ENCODE results near the gene PPP1R8.
A peak's percentile ranks its signal among the peaks of the same experiment; 100 is the strongest.

The PPP1R8 gene

DNA sequence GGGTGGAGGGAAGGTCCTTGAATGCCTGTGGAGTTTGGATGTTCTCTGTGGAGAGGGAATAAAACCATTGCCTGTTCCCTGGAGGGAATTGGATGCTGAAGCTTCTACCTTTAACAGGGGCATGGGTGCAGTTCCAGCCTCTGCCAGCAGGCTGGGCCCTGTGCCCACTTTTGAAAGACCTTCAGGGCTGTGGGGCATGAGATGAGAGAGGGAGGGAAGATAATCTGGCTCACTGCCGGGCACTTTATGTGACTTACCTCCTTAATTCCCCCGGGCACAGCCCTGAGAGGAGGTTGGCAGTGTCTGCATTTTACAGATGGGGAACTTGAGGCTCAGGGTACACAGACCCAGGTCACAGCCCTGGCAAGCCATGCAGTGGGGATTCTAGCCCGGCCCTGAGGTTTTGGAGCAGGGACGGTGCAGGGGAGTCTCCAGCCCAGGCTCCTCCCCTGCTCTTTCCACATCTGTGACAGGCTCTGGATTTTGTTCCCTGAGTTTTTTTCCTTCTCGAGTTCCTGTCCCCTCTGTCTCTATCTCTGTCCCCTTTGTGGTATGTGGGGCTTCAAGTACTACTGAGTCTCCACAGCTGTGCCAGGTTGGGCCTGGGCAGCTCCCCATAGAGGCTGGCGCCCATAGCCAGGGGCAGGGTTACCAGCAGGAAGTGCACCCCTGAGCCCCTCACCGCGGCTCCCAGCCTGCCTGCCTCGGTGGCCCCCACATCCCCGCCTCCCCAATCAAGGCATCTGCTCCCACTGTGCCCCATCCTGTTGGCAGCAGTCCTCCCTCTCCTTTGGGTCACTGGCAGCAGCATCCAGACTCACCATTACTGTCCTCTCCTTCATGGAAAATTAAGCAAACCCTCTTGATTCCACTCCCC lies 27.7 kb downstream of the PPP1R8 start:
- H3K14ac ChIP-seq (ENCODE audit: low read length in 2 of 2) = no peak overlapping the region
- peak overlapping the region; percentile 32 for H2AFZ ChIP-seq (ENCODE audit: low read depth, low read length)
- no peaks in the 10 kb centered on the region for H3K27me3 ChIP-seq (ENCODE audit: control insufficient read depth in 1 of 2, insufficient read depth in 1 of 2, low read length in 2 of 2)
- no peaks in the 10 kb centered on the region for H3K9me3 ChIP-seq (ENCODE audit: control insufficient read depth, low read length)
- H4K8ac ChIP-seq (ENCODE audit: low read length) = no peak overlapping the region
- H3K23ac ChIP-seq (ENCODE audit: low read length in 2 of 2) = no peak overlapping the region
- H2BK120ac ChIP-seq (ENCODE audit: low read depth, low read length) = no peak overlapping the region
- H3K4me2 ChIP-seq (ENCODE audit: low read length, poor library complexity, severe bottlenecking) = no peak overlapping the region
- no peaks in the 10 kb centered on the region for H3K79me1 ChIP-seq (replicated peaks; ENCODE audit: low read length, poor library complexity, severe bottlenecking)
- no peaks in the 10 kb centered on the region for H3K36me3 ChIP-seq (ENCODE audit: control insufficient read depth in 1 of 2, insufficient read depth in 2 of 2, low read depth in 1 of 2, low read length in 2 of 2)
- peak overlapping the region; percentile 84 for H4K91ac ChIP-seq (ENCODE audit: low read length)
- no peak overlapping the region for H3K4ac ChIP-seq (ENCODE audit: low read depth in 1 of 2, low read length in 2 of 2)
- 65% methylated on average over 10 of the region's 10 CpGs for WGBS
- H2AK5ac ChIP-seq (ENCODE audit: low read length, severe bottlenecking) = no peak overlapping the region
- peak overlapping the region in 1 of 2 experiments; percentile 29 for H2BK12ac ChIP-seq (ENCODE audit: low read length in 2 of 2)
- H3K27ac ChIP-seq (ENCODE audit: low read length, poor library complexity, severe bottlenecking) = no peak overlapping the region
- peak overlapping the region in 1 of 2 experiments; percentile 11 for H3K4me3 ChIP-seq (ENCODE audit: insufficient read depth in 1 of 2, low read depth in 1 of 2, low read length in 2 of 2)
- H3K4me1 ChIP-seq (ENCODE audit: control insufficient read depth, insufficient read depth, low read depth, low read length) = peaks cover 12% of the 10 kb centered on the region
- H3K9ac ChIP-seq (ENCODE audit: low read length) = peak overlapping the region; percentile 67
- DNase-seq = peak; percentile 80
- H3K18ac ChIP-seq (ENCODE audit: low read depth in 1 of 2, low read length in 2 of 2) = no peak overlapping the region
- H2BK5ac ChIP-seq (ENCODE audit: low read depth, low read length, poor library complexity, severe bottlenecking) = no peak overlapping the region
- H2BK15ac ChIP-seq (ENCODE audit: low read depth, poor library complexity, severe bottlenecking) = peak overlapping the region; percentile 41

GRCh38 chr1:27858949-27859576 lies 28.5 kb downstream of the PPP1R8 start:
- Histone ChIP-seq H3K79me1 (replicated peaks; ENCODE audit: low read length, poor library complexity, severe bottlenecking) (no peaks in the 10 kb centered on the region), H3K9ac (ENCODE audit: low read length) (peak overlapping the region; percentile 67), H3K23ac (ENCODE audit: low read length in 2 of 2) (no peak overlapping the region), H2BK15ac (ENCODE audit: low read depth, poor library complexity, severe bottlenecking) (no peak overlapping the region), H2BK5ac (ENCODE audit: low read depth, low read length, poor library complexity, severe bottlenecking) (no peak overlapping the region), H2BK120ac (ENCODE audit: low read depth, low read length) (no peak overlapping the region), H3K4me2 (ENCODE audit: low read length, poor library complexity, severe bottlenecking) (no peak overlapping the region), H3K4me1 (ENCODE audit: control insufficient read depth, insufficient read depth, low read depth, low read length) (peaks cover 15% of the 10 kb centered on the region), H2BK12ac (ENCODE audit: low read length in 2 of 2) (no peak overlapping the region), H3K27me3 (ENCODE audit: control insufficient read depth in 1 of 2, insufficient read depth in 1 of 2, low read length in 2 of 2) (no peaks in the 10 kb centered on the region), H4K91ac (ENCODE audit: low read length) (peak overlapping the region; percentile 56), H2AFZ (ENCODE audit: low read depth, low read length) (no peak overlapping the region), H4K8ac (ENCODE audit: low read length) (peak overlapping the region; percentile 51), H3K14ac (ENCODE audit: low read length in 2 of 2) (no peak overlapping the region), H3K36me3 (ENCODE audit: control insufficient read depth in 1 of 2, insufficient read depth in 2 of 2, low read depth in 1 of 2, low read length in 2 of 2) (no peaks in the 10 kb centered on the region), H3K4me3 (ENCODE audit: insufficient read depth in 1 of 2, low read depth in 1 of 2, low read length in 2 of 2) (no peak overlapping the region), H3K18ac (ENCODE audit: low read depth in 1 of 2, low read length in 2 of 2) (peak overlapping the region in 1 of 2 experiments; percentile 48), H2AK5ac (ENCODE audit: low read length, severe bottlenecking) (no peak overlapping the region), H3K9me3 (ENCODE audit: control insufficient read depth, low read length) (no peaks in the 10 kb centered on the region), H3K4ac (ENCODE audit: low read depth in 1 of 2, low read length in 2 of 2) (peak overlapping the region in 1 of 2 experiments; percentile 92), H3K27ac (ENCODE audit: low read length, poor library complexity, severe bottlenecking) (no peak overlapping the region)
- no peak for DNase-seq
- WGBS = 89% methylated on average over 14 of the region's 14 CpGs

GRCh38 chr1:27861436-27861835 lies 30.9 kb downstream of the PPP1R8 start:
- no peak overlapping the region for H2AK5ac ChIP-seq (ENCODE audit: low read length, severe bottlenecking)
- H3K4me1 ChIP-seq (ENCODE audit: control insufficient read depth, insufficient read depth, low read depth, low read length) = peaks cover 18% of the 10 kb centered on the region
- H4K8ac ChIP-seq (ENCODE audit: low read length) = no peak overlapping the region
- no peak overlapping the region for H2BK12ac ChIP-seq (ENCODE audit: low read length in 2 of 2)
- H4K91ac ChIP-seq (ENCODE audit: low read length) = no peak overlapping the region
- H2AFZ ChIP-seq (ENCODE audit: low read depth, low read length) = no peak overlapping the region
- no peak for DNase-seq
- no peaks in the 10 kb centered on the region for H3K79me1 ChIP-seq (replicated peaks; ENCODE audit: low read length, poor library complexity, severe bottlenecking)
- no peak overlapping the region for H2BK5ac ChIP-seq (ENCODE audit: low read depth, low read length, poor library complexity, severe bottlenecking)
- H3K4me2 ChIP-seq (ENCODE audit: low read length, poor library complexity, severe bottlenecking) = no peak overlapping the region
- no peak overlapping the region for H2BK120ac ChIP-seq (ENCODE audit: low read depth, low read length)
- no peak overlapping the region for H3K4me3 ChIP-seq (ENCODE audit: insufficient read depth in 1 of 2, low read depth in 1 of 2, low read length in 2 of 2)
- no peak overlapping the region for H3K14ac ChIP-seq (ENCODE audit: low read length in 2 of 2)
- no peaks in the 10 kb centered on the region for H3K27me3 ChIP-seq (ENCODE audit: control insufficient read depth in 1 of 2, insufficient read depth in 1 of 2, low read length in 2 of 2)
- no peak overlapping the region for H3K9ac ChIP-seq (ENCODE audit: low read length)
- whole genome bisulfite sequencing = 94% methylated on average over 6 of the region's 10 CpGs
- no peak overlapping the region for H3K18ac ChIP-seq (ENCODE audit: low read depth in 1 of 2, low read length in 2 of 2)
- H3K23ac ChIP-seq (ENCODE audit: low read length in 2 of 2) = no peak overlapping the region
- no peak overlapping the region for H2BK15ac ChIP-seq (ENCODE audit: low read depth, poor library complexity, severe bottlenecking)
- no peak overlapping the region for H3K4ac ChIP-seq (ENCODE audit: low read depth in 1 of 2, low read length in 2 of 2)
- no peak overlapping the region for H3K27ac ChIP-seq (ENCODE audit: low read length, poor library complexity, severe bottlenecking)
- H3K9me3 ChIP-seq (ENCODE audit: control insufficient read depth, low read length) = no peaks in the 10 kb centered on the region
- H3K36me3 ChIP-seq (ENCODE audit: control insufficient read depth in 1 of 2, insufficient read depth in 2 of 2, low read depth in 1 of 2, low read length in 2 of 2) = no peaks in the 10 kb centered on the region

GRCh38 chr1:27862004-27862403 lies 31.4 kb downstream of the PPP1R8 start:
- H3K79me1 ChIP-seq (replicated peaks; ENCODE audit: low read length, poor library complexity, severe bottlenecking) = no peaks in the 10 kb centered on the region
- no peak overlapping the region for H3K4me3 ChIP-seq (ENCODE audit: insufficient read depth in 1 of 2, low read depth in 1 of 2, low read length in 2 of 2)
- H3K27ac ChIP-seq (ENCODE audit: low read length, poor library complexity, severe bottlenecking) = no peak overlapping the region
- H3K4ac ChIP-seq (ENCODE audit: low read depth in 1 of 2, low read length in 2 of 2) = no peak overlapping the region
- H2AFZ ChIP-seq (ENCODE audit: low read depth, low read length) = no peak overlapping the region
- H2BK12ac ChIP-seq (ENCODE audit: low read length in 2 of 2) = peak overlapping the region in 1 of 2 experiments; percentile 85
- H3K14ac ChIP-seq (ENCODE audit: low read length in 2 of 2) = no peak overlapping the region
- no peaks in the 10 kb centered on the region for H3K27me3 ChIP-seq (ENCODE audit: control insufficient read depth in 1 of 2, insufficient read depth in 1 of 2, low read length in 2 of 2)
- no peak overlapping the region for H4K8ac ChIP-seq (ENCODE audit: low read length)
- no peaks in the 10 kb centered on the region for H3K36me3 ChIP-seq (ENCODE audit: control insufficient read depth in 1 of 2, insufficient read depth in 2 of 2, low read depth in 1 of 2, low read length in 2 of 2)
- H4K91ac ChIP-seq (ENCODE audit: low read length) = peak overlapping the region; percentile 61
- peak overlapping the region; percentile 84 for H3K9ac ChIP-seq (ENCODE audit: low read length)
- peaks cover 18% of the 10 kb centered on the region for H3K4me1 ChIP-seq (ENCODE audit: control insufficient read depth, insufficient read depth, low read depth, low read length)
- no peak overlapping the region for H2BK5ac ChIP-seq (ENCODE audit: low read depth, low read length, poor library complexity, severe bottlenecking)
- H2BK120ac ChIP-seq (ENCODE audit: low read depth, low read length) = no peak overlapping the region
- no peak overlapping the region for H2BK15ac ChIP-seq (ENCODE audit: low read depth, poor library complexity, severe bottlenecking)
- DNase-seq = no peak
- peak overlapping the region in 1 of 2 experiments; percentile 42 for H3K18ac ChIP-seq (ENCODE audit: low read depth in 1 of 2, low read length in 2 of 2)
- H3K4me2 ChIP-seq (ENCODE audit: low read length, poor library complexity, severe bottlenecking) = no peak overlapping the region
- no peak overlapping the region for H3K23ac ChIP-seq (ENCODE audit: low read length in 2 of 2)
- no peaks in the 10 kb centered on the region for H3K9me3 ChIP-seq (ENCODE audit: control insufficient read depth, low read length)
- WGBS = 98% methylated on average over 3 of the region's 3 CpGs
- H2AK5ac ChIP-seq (ENCODE audit: low read length, severe bottlenecking) = no peak overlapping the region

Measured in mesenchymal stem cell (in vitro differentiated cells and primary cell).